ENCODE results near the gene SPAG8. TPM values are rescaled to one million over a fixed set of nuclear protein-coding genes. Genes with fewer than 3 reads are reported as not detected.
A peak's percentile ranks its signal among the peaks of the same experiment; 100 is the strongest.

Gene SPAG8
- total RNA-seq, 1 donor, result 0.86 TPM

DNA sequence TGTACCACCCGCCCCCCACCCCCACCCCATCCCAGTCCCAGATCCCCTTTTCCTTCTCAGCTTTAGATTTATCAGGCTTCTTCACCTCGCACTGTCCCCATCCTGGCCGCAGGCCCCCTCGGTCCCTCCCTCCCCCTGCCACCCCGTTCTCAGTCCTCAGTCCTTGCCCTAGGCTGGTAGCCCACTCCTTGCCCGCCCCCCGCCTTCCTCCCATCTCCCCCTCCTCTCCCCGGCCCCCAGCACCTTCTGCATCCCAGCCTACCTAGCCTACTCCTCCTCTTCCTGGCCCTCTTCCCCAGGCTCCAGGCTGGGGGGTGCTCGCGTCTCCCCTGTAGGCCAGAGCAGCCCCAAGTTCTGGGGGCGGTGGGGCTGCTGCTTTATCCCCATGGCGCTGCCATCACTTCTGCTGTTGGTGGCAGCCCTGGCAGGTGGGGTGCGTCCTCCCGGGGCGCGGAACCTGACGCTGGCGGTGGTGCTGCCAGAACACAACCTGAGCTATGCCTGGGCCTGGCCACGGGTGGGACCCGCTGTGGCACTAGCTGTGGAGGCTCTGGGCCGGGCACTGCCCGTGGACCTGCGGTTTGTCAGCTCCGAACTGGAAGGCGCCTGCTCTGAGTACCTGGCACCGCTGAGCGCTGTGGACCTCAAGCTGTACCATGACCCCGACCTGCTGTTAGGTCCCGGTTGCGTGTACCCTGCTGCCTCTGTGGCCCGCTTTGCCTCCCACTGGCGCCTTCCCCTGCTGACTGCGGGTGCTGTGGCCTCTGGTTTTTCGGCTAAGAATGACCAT is 19.8 kb downstream of the SPAG8 start:
- DNase-seq (ENCODE audit: low read depth), result no peak
- peak overlapping the region; percentile 60 for H3K4me3 ChIP-seq (ENCODE audit: low read depth, low read length)
- TF ChIP-seq, protein P1, sequence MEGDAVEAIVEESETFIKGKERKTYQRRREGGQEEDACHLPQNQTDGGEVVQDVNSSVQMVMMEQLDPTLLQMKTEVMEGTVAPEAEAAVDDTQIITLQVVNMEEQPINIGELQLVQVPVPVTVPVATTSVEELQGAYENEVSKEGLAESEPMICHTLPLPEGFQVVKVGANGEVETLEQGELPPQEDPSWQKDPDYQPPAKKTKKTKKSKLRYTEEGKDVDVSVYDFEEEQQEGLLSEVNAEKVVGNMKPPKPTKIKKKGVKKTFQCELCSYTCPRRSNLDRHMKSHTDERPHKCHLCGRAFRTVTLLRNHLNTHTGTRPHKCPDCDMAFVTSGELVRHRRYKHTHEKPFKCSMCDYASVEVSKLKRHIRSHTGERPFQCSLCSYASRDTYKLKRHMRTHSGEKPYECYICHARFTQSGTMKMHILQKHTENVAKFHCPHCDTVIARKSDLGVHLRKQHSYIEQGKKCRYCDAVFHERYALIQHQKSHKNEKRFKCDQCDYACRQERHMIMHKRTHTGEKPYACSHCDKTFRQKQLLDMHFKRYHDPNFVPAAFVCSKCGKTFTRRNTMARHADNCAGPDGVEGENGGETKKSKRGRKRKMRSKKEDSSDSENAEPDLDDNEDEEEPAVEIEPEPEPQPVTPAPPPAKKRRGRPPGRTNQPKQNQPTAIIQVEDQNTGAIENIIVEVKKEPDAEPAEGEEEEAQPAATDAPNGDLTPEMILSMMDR (IDR thresholded peaks at IDR 0.05; ENCODE audit: insufficient read depth, low read depth, low read length), result no peak

DNA sequence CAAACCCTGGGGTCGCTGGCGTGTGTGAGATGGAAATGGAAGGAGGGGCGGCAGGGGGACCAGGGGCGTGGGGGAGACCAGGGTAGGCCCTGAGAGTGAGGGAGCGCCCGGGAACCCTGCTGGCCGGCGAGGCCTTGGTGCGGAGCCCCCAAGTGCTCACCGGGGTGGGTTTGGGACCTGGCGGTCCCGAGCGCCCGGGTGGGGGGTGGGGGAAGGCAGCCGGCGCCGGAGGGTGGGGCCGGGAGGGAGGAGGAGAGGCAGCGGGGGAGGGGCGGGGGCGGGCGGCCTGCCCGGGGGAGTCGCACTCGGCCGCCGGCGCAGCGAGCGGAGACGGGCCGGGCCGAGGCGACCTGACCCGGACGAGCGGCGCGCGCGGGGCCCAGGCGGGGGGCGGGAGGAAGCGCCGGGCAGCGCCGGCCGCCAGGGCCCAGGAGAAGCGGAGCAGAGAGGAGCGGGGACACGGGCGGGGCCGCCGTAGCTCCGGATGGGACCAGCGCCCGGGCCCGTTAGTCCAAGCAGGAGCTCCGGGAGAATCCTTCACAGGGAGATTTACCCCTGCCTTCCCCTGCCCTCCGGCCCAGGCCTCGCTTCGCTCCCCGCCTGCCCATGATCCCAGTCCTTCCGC is 20.7 kb downstream of the SPAG8 start, which contains the start of gene NPR2:
Gene NPR2, plus strand, starts transcription at position 295 of the 625 bp plus-strand sequence. CDS start 818 bp downstream, outside the sequence.
- peak; percentile 42 for DNase-seq (ENCODE audit: low read depth)

DNA sequence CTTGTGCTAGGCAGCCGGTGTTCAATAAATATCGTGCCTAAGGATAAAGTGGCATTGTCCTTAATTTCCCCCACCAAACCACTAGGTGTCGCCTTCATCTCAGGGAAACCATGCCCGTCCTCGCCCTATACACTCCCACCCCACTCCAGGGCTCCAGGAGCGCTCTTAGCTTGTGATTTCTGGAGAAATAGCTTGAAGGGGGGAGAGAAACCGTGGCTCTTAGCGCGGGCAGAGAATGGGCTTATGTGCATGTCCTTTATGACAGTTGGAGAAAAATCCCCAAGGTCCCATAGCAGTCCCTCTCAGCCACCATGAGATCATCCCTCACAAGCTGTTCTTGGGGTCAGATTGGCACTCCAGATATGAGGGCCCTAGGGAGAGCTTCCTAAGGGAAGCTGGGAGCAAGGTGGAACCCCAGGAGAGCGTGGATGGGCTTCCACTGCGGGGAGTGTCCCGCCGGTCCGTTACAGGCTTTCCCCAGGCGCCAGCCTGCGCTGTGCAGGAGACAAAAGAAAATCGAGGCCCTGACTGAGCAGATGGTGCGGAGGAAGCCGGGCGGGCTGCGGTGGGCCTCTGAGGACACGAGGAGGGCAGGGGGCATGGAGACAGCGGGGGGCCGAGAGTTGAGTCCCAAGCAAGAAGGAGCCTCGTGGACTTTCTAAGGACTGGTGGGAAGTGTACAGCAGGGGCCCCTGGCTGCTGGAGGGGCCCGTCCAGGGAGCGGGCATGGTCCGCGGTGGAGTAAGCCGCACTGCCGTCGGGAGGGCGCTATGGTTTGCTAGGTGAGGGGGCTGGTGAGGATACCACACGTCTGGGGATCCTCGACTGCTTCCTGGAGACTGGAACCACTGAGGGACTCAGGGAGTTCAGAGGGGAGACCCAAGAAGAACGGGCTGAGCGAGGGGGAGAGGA is 21.4 kb downstream of the SPAG8 start:
- peak; percentile 90 for DNase-seq (ENCODE audit: low read depth)
- peak overlapping the region; percentile 39 for H3K4me3 ChIP-seq (ENCODE audit: low read depth, low read length)
- TF ChIP-seq, protein P1 (IDR thresholded peaks at IDR 0.05; ENCODE audit: insufficient read depth, low read depth, low read length), result peak; percentile 85

More for the DNA sequence above, 20.7 kb downstream of the SPAG8 start, which contains the start of gene NPR2:
- peak within 1 kb of the TSS; percentile 60 for H3K4me3 ChIP-seq (ENCODE audit: low read depth, low read length)
- TF ChIP-seq, protein P1 (IDR thresholded peaks at IDR 0.05; ENCODE audit: insufficient read depth, low read depth, low read length), result no peak

- DNase-seq (ENCODE audit: low read depth), result no peak
- no peak overlapping the region for H3K4me3 ChIP-seq (ENCODE audit: low read depth, low read length)
- TF ChIP-seq, protein P1 (IDR thresholded peaks at IDR 0.05; ENCODE audit: insufficient read depth, low read depth, low read length), result no peak
These were observed 22.1 kb downstream of the SPAG8 start for GRCh38 chr9:35790025-35790384.

- H3K4me3 ChIP-seq (ENCODE audit: low read depth, low read length), result no peak overlapping the region
- DNase-seq (ENCODE audit: low read depth), result no peak
- TF ChIP-seq, protein P1 (IDR thresholded peaks at IDR 0.05; ENCODE audit: insufficient read depth, low read depth, low read length), result no peak
These were observed 22.5 kb downstream of the SPAG8 start for GRCh38 chr9:35789541-35789940.

DNA sequence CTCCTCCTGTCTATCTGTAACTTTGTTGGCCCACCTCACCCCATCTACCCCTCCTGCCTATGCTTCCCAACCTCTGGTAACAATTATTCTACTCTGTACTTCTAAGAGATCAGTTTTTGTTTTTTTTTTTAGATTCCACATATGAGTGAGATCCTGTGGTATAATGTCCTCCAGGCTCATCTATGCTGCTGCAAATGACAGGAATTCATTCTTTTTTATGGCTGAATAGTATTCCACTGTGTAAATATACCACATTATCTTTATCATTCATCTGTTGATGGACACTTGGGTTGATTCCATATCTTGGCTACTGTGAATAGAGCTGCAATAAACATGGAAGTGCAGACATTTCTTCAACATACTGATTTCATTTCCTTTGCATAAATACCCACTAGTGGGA is 28.6 kb downstream of the SPAG8 start:
- no peak overlapping the region for H3K4me3 ChIP-seq (ENCODE audit: low read depth, low read length)
- no peak for DNase-seq (ENCODE audit: low read depth)
- TF ChIP-seq, protein P1 (IDR thresholded peaks at IDR 0.05; ENCODE audit: insufficient read depth, low read depth, low read length), result no peak

Data from fibroblast of villous mesenchyme (primary cell).